Upper lobe of right lung (tissue), 1 donor: ENCODE data around the gene ZBTB43. TPM values are rescaled to one million over a fixed set of nuclear protein-coding genes. Genes with fewer than 3 reads are reported as not detected.
A peak's percentile ranks its signal among the peaks of the same experiment; 100 is the strongest.

Experiments
- ATAC-seq: fragments of 200-7000 bp; cut with Tn5 transposase; one replicate; pipeline ENCODE4 v1.9.1; 2020; ENCODE audit warnings: mild to moderate bottlenecking, moderate library complexity
- DNase-seq: peaks from one replicate; pipeline ENCODE4 v3.0.0-alpha.2; 2020
- H3K27ac ChIP-seq: fragments of 200-600 bp; one replicate; pipeline ENCODE4 v1.8.0; 2022
- H3K27me3 ChIP-seq: fragments of 200-600 bp; one replicate; pipeline ENCODE4 v1.8.0; 2022; ENCODE audit warnings: mild to moderate bottlenecking
- H3K36me3 ChIP-seq: fragments of 200-600 bp; one replicate; pipeline ENCODE4 v1.8.0; 2022
- H3K4me1 ChIP-seq: fragments of 200-600 bp; one replicate; pipeline ENCODE4 v1.8.0; 2022
- H3K4me3 ChIP-seq: fragments of 200-600 bp; one replicate; pipeline ENCODE4 v1.8.0; 2022; ENCODE audit warnings: mild to moderate bottlenecking
- H3K9me3 ChIP-seq: fragments of 200-600 bp; one replicate; pipeline ENCODE4 v1.8.0; 2022
- CTCF ChIP-seq: fragments of 200-600 bp; IDR thresholded peaks from one replicate; pipeline ENCODE4 v1.8.0; 2022; ENCODE audit warnings: antibody characterized with exemption
- intact Hi-C: fragments of 100-400 bp; cut with DNase I; formaldehyde crosslinking; loops from one replicate; pipeline ENCODE4 v1.11.0; 2022
- total RNA-seq: library from RNA; stranded (reverse); fragmentation: NEBNext Ultra II Directional; extraction: Animal tissue kit (Norgen Biotek cat#: 25700); gene quantifications from one replicate; pipeline ENCODE4 v1.2.1, GENCODE V29; 2021
- donor health status: DM: no; HTN: yes; CAD: no; lungs with severe emphysema.

Gene ZBTB43
- total RNA-seq, 1 donor from 2014 or later, result 24.9 TPM

- peaks cover 29% of the 10 kb centered on the region for H3K36me3 ChIP-seq
- peak overlapping the region; percentile 86 for H3K27ac ChIP-seq
Observed at GRCh38 chr9:126862104-126862761, 57.4 kb downstream of the ZBTB43 start.

GRCh38 chr9:126864771-126865170 lies 59.9 kb downstream of the ZBTB43 start:
- ATAC-seq (no peak), DNase-seq (no peak)
- H3K4me3 ChIP-seq, result no peak overlapping the region
- H3K27me3 ChIP-seq, result no peaks in the 10 kb centered on the region
- H3K4me1 ChIP-seq, result peaks cover 26% of the 10 kb centered on the region
- intact Hi-C loops, result no loop called here
- H3K36me3 ChIP-seq, result peaks cover 31% of the 10 kb centered on the region
- H3K9me3 ChIP-seq, result no peaks in the 10 kb centered on the region
- TF ChIP-seq CTCF, result no peak
- no peak overlapping the region for H3K27ac ChIP-seq

More at GRCh38 chr9:126862104-126862761, 57.4 kb downstream of the ZBTB43 start:
- intact Hi-C loops, result no loop called here
- DNase-seq, result no peak
- no peak for TF ChIP-seq CTCF
- Histone ChIP-seq H3K27me3 (no peaks in the 10 kb centered on the region), H3K4me1 (peaks cover 22% of the 10 kb centered on the region), H3K9me3 (no peaks in the 10 kb centered on the region), H3K4me3 (peak overlapping the region; percentile 88)
- peak; percentile 56 for ATAC-seq

- H3K27ac ChIP-seq, result no peak overlapping the region
- no peaks in the 10 kb centered on the region for H3K9me3 ChIP-seq
- peaks cover 7% of the 10 kb centered on the region for H3K4me1 ChIP-seq
- no peak for TF ChIP-seq CTCF
- DNase-seq (peak; percentile 43), ATAC-seq (peak; percentile 55)
- no peak overlapping the region for H3K4me3 ChIP-seq
- no peaks in the 10 kb centered on the region for H3K27me3 ChIP-seq
- intact Hi-C loops, result no loop called here
- peaks cover 24% of the 10 kb centered on the region for H3K36me3 ChIP-seq
Observed at GRCh38 chr9:126869368-126869767, 64.5 kb downstream of the ZBTB43 start.

GRCh38 chr9:126872516-126872915 lies 67.7 kb downstream of the ZBTB43 start:
- H3K9me3 ChIP-seq, result no peaks in the 10 kb centered on the region
- no peak for TF ChIP-seq CTCF
- no peak for ATAC-seq
- H3K27ac ChIP-seq, result no peak overlapping the region
- intact Hi-C loops, result no loop called here
- H3K4me1 ChIP-seq, result peaks cover 7% of the 10 kb centered on the region
- H3K36me3 ChIP-seq, result peaks cover 3% of the 10 kb centered on the region
- H3K4me3 ChIP-seq, result no peak overlapping the region
- no peak for DNase-seq
- H3K27me3 ChIP-seq, result no peaks in the 10 kb centered on the region

DNA sequence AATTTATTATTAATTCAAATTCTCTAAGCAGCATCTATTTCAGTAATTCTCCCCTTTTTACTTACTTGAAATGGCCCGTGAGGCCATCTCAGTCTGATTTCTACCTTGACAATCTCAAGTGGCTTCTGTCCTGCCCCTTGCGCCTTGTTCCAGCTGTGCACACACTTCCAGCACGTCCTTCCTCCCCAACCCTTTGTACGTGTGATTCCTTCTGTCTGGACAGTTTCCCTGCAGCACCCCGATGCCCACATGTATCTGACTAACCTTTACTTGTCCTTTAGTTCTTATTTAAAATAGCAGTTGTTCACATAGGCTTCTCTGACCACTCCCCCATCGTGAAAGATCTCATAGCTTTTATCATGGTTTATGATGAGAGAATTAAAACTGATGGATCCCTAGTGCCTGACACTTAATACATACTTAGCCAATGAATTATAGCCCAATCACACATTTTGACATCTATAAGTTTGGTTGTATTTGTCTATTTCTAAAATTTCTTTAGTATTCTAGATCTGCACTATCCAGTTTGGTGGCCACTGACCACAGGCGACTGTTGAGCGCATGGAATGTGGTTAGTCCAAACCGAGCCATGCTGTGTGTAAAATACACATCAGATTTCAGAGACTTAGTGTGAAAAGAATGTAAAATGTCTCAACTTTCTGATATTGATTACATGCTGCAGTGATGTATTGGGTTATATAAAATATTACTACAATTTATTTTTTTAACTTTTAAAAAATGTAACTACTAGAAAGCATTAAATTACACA lies 69.9 kb downstream of the ZBTB43 start:
- no peaks in the 10 kb centered on the region for H3K9me3 ChIP-seq
- TF ChIP-seq CTCF, result no peak
- no peaks in the 10 kb centered on the region for H3K4me1 ChIP-seq
- H3K27me3 ChIP-seq, result no peaks in the 10 kb centered on the region
- ATAC-seq (peak; percentile 38), DNase-seq (no peak)
- H3K36me3 ChIP-seq, result peaks cover 19% of the 10 kb centered on the region
- no peak overlapping the region for H3K4me3 ChIP-seq
- H3K27ac ChIP-seq, result no peak overlapping the region
- intact Hi-C loops, result no loop called here
